ENCODE measurements around the gene RCCD1. TPM values are rescaled to one million over a fixed set of nuclear protein-coding genes. Genes with fewer than 3 reads are reported as not detected.
A peak's percentile ranks its signal among the peaks of the same experiment; 100 is the strongest.

Gene RCCD1
- total and polyA plus RNA-seq, 2 of the 8 experiments (the other 6 are each of a cell fraction or from before 2014, with no cell fraction given), result 9.9 to 18.8 TPM

- TF ChIP-seq CEBPB (IDR thresholded peaks at IDR 0.05; ENCODE audit: low read depth, low read length) (no peak), CBX5 (IDR thresholded peaks at IDR 0.05; ENCODE audit: low read depth, low read length) (no peak), RAD21 (IDR thresholded peaks at IDR 0.05 in 1 of 2, conservative IDR thresholded peaks at IDR 0.05 in 1 of 2; ENCODE audit: low read depth in 2 of 2, low read length in 2 of 2) (peak; percentile 50 to 71), MAX (IDR thresholded peaks at IDR 0.05) (peak; percentile 61), POLR2A (IDR thresholded peaks at IDR 0.05; ENCODE audit: control extremely low read depth in 1 of 2, low read depth in 2 of 2, low read length in 2 of 2) (peak; percentile 46 to 64; a peak in 2 of 3 replicates), TBP (IDR thresholded peaks at IDR 0.05; ENCODE audit: low read depth, low read length) (0 out of 2 replicates have a peak, but pooled peaks have one; percentile 52), YY1 (IDR thresholded peaks at IDR 0.05; ENCODE audit: low read depth, low read length) (peak; percentile 91), SIN3A (conservative IDR thresholded peaks at IDR 0.05 in 1 of 2, IDR thresholded peaks at IDR 0.05 in 1 of 2; ENCODE audit: low read depth in 1 of 2, low read length in 2 of 2) (0 out of 4 replicates have a peak, but pooled peaks have one; percentile 12 to 55), EP300 (IDR thresholded peaks at IDR 0.05; ENCODE audit: borderline replicate concordance in 1 of 2, low read depth in 2 of 2, low read length in 2 of 2) (0 out of 3 replicates have a peak, but pooled peaks of 1 of the 2 experiments have one; percentile 31), GABPA (IDR thresholded peaks at IDR 0.05; ENCODE audit: borderline replicate concordance, insufficient read depth, low read length) (peak; percentile 70; the same call in 1 of the 2 replicates), JUN (IDR thresholded peaks at IDR 0.05; ENCODE audit: low read depth, low read length) (no peak), RBBP5 (IDR thresholded peaks at IDR 0.05; ENCODE audit: borderline replicate concordance, low read depth, low read length) (peak; percentile 48; the same call in 1 of the 2 replicates)
- TF ChIP-seq, protein P1, sequence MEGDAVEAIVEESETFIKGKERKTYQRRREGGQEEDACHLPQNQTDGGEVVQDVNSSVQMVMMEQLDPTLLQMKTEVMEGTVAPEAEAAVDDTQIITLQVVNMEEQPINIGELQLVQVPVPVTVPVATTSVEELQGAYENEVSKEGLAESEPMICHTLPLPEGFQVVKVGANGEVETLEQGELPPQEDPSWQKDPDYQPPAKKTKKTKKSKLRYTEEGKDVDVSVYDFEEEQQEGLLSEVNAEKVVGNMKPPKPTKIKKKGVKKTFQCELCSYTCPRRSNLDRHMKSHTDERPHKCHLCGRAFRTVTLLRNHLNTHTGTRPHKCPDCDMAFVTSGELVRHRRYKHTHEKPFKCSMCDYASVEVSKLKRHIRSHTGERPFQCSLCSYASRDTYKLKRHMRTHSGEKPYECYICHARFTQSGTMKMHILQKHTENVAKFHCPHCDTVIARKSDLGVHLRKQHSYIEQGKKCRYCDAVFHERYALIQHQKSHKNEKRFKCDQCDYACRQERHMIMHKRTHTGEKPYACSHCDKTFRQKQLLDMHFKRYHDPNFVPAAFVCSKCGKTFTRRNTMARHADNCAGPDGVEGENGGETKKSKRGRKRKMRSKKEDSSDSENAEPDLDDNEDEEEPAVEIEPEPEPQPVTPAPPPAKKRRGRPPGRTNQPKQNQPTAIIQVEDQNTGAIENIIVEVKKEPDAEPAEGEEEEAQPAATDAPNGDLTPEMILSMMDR (IDR thresholded peaks at IDR 0.05; ENCODE audit: control extremely low read depth in 1 of 3, insufficient read depth in 1 of 3, low read depth in 1 of 3, low read length in 3 of 3), result peak; percentile 85 to 98 (median 87)
These were observed 1.8 kb downstream of the RCCD1 start (continued) for GRCh38 chr15:90956274-90957030.

Measured in H1 (cell line).